NCI-H345 treated with DMSO at 0.1 percent for 48 hours (cell line): Measurements from ENCODE around the gene ST3GAL5.

Source experiments
- DNase-seq: peaks from one replicate; lab custom pipeline; 2025; ENCODE audit not compliant: unreplicated experiment; lab: John Stamatoyannopoulos, UW

ST3GAL5 gene

DNA sequence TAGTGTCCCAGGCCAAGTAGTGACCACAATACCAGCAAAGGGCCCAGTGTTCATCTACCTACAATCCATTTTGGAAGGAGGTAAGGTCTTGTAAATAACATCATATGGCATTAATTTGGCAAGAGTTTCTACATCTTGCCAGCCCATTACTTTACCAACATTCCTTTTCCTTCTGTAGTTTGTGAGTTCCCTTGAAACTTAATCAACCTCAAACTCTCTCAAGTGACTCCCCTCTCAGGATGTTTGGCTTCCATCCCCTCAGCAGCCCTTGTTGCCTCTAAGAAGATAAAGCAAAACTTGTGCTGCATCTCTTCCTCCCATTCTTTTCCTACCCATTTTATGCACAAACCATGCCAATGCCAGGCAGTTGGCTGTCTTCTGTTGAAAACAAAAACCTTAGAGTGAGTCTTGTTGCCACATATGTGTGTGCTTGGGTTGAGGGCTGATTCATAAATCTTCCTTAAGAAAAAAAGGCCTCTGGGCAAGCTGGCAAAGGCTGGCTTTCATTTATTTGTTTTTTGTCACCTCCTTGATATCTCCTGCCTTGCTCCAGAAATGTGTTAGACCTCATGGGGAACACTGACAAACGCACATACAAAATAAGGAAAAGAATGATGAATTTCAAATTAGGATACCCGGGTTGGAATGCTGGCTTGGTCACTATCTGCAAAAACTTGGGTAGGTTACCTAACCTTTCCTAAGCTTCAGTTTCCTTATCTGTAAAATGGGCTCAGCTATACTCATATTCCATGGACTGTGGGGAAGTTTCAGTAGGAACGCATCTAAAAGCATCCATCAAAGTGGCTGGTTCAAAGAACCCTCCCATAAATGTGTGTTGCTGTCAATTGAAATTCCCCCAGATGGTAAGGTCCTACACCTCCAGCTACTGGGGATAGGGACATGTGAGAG lies 29.4 kb upstream of the ST3GAL5 start:
- DNase-seq, result no peak

DNA sequence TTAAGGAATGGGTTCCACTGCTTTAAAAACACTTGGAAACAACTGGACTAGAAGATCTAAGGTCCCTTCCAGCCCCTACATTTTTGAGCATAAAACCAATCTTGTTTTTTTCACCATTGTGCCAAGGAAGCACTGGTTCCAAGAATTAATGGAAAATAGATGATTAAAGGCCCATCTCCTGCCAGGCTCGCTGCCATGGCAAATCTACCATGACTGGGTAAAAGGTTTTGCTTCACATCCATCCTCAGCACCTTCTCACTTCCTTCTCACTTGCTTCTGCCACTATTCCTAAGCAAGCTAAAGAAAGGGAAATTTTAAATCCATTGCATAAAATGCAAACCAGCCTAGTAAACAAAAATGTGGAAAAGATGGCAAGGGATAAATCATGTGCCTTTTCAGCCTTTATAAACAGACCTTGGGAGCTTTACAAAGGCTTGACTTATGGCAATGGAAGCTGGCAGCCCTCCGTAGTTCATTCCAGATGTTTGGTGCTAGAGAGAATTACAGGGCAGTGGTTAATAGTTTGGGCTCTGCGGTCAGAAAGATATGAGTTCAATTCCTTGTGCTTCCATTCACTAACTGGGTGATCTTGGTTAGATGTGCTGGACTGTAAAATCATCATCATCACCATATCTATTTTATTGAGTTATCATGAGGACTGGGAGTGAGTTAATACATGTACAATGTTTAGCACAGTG lies 27.0 kb upstream of the ST3GAL5 start:
- no peak for DNase-seq

DNA sequence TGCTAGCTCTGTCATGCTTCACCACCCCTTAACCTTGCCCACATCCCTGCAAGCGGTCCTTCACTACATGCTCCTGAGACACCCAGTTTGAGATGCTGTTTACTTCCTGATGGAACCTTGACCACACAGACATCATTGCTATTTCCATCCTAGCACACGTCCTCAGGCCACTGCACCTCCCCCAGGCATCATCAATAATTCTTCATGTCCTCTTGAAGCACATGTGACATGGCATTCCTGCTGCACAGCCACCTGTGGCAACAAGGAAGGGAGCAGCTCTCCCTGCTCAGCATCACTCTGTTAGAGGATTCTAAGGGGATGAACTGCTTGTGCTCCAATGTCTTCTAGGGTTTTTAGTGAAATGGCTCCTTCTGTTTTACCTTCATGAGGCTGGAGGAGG lies 26.1 kb upstream of the ST3GAL5 start:
- DNase-seq, result peak; percentile 15

- DNase-seq, result no peak
Measured at GRCh38 chr2:85913884-85914881, 25.4 kb upstream of the ST3GAL5 start.

DNA sequence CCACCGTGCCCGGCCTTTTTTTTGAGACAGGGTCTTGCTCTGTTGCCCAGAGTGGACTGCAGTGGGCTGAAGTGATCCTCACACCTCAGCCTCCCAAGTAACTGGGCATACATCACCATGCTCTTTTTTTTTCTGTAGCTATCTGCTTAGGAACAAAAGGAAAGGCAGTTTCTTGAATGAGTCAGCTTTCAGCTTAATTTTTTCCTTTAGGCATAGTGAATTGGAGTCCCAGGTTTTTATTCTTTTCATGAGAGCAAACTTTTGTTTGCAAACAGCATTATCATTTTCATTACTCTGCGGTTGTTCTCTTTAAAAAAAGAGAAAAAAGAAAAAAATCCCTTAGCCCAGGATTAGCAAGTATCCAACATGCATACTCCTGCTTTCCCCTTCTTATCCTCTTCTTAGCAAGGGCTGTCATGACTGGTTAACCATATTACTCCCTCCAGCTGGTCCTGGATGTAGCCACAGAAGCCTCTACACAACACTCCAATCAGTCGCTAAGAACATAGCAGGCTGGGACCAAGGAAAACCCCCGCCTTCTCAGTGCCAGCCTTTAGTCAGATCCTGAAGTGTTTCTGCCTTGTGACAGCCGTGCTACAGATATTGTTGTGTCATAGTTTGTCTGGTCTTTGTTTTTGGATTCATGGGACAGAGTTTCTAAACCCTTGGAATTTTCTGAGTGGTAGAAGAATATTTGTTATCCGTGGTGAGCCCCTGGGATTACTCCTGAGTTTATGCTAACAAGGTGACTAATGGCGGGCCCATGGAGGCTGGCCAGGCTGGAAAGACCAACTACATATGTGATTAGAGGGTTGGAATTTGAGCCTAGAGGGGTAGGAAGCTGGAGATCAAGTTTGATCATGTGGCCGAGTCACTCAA lies 23.3 kb upstream of the ST3GAL5 start:
- DNase-seq, result no peak

GRCh38 chr2:85911097-85911496 lies 22.3 kb upstream of the ST3GAL5 start:
- no peak for DNase-seq

DNA sequence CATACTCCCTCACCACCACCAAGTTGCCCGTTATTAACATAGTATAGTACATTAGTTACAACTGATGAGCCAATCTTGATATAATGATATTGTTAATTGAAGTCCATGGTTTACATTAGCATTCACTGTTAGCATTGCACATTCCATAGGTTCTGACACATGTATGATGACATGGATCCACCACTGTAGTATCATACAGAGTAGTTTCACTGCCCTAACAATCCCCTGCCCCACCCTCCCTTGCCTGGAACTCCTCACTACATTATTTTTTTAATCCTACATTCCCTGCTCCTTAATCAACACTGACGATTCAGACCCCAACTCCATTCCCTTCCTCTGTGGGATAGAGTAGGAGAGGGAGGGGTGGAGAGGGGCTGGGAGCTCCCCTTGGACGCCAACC lies 20.2 kb upstream of the ST3GAL5 start:
- no peak for DNase-seq

DNA sequence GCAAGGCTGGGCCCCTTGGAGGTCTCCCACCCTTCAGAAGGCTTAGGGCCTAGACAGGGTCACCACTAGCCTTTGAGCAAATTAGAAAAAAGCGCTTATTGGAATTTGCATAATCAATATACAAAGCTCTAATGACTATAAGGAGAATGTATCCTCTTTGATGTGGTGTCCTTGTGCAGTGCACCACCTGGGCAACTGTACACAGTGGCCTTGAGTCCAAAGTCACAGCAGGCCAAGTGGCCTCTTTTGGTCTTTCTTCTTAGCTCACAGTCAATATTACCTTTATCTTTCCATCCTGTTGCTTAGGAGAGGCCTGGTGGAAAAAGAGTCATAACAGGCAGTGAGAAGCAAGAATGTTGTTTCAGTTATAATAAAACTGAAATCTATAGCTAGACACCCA lies 19.7 kb upstream of the ST3GAL5 start:
- DNase-seq, result no peak

GRCh38 chr2:85907671-85908157 lies 18.9 kb upstream of the ST3GAL5 start:
- DNase-seq, result no peak

DNA sequence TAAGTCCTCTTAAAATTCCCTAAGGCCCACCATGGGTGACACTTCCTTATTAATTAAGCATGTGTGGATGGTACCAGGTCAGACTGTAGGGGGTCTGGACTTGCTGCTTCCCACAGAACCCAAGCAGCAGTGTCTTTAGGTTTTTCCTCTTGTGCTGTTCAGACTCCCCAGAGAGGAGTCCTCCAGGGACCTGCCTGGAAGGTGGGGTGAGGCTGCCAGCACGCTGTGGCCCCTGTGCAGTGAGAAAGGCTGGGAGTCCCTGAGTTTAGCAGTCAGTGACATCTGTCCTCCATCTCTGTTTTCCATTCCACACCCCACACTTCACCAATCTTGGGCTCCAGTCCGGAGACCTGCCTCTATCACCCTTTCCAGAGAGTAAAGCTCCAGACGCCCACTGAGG lies 18.0 kb upstream of the ST3GAL5 start:
- DNase-seq, result no peak

GRCh38 chr2:85905891-85906290 lies 17.1 kb upstream of the ST3GAL5 start:
- DNase-seq, result no peak

GRCh38 chr2:85905187-85905666 lies 16.4 kb upstream of the ST3GAL5 start:
- no peak for DNase-seq

DNA sequence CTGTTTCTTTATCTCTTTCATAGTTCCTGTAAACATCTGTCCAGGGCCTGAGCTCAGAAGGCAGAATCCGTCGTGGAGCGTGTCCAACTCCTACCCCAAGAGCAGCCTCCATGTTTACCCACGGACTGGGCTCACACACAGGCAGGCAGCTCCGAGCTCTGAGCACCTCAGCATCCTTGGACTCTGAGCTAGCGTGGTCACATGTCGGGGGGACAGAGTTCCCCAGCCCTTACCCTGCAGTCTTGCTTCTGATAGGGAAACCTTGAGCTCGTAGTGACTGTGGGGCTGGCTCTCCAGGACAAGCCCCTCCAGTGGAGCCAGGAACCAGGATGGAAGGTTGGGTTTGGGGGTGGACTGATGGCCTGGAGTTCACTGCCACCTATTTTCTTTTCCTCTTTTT lies 15.1 kb upstream of the ST3GAL5 start:
- no peak for DNase-seq

- no peak for DNase-seq
Measured at GRCh38 chr2:85902496-85902895, 13.7 kb upstream of the ST3GAL5 start.

GRCh38 chr2:85901155-85901554 lies 12.4 kb upstream of the ST3GAL5 start:
- no peak for DNase-seq

DNA sequence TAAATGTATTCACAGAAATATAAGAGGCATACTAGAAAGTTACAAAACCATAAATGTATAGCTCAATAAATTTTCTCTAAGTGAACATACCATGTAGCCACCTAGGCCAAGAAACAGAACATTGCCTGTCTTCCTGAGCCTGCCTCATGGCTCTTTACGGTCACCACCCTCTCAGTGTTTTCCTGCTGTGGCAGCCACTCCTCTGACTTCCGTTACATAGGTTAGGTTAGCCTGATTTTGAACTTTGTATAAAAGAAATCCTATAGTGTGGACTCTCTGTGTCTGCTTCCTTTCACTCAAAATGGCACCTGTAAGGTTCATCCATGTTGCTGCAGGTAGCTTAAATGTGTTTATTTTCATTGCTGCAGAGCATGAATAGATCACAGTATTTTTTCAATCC lies 11.6 kb upstream of the ST3GAL5 start:
- DNase-seq, result no peak

GRCh38 chr2:85899849-85900248 lies 11.1 kb upstream of the ST3GAL5 start:
- no peak for DNase-seq

GRCh38 chr2:85899284-85899683 lies 10.5 kb upstream of the ST3GAL5 start:
- no peak for DNase-seq

- DNase-seq, result no peak
Measured at GRCh38 chr2:85898881-85899280, 10.1 kb upstream of the ST3GAL5 start.
